GM12874 (cell line): ENCODE measurements around the gene COL1A1.
A peak's percentile ranks its signal among the peaks of the same experiment; 100 is the strongest.

Experiments used
- TF ChIP-seq, protein P1 (sequence below): IDR thresholded peaks from 2 replicates; pipeline ENCODE4 v1.5.1; 2011; ENCODE audit warnings: low read depth, mild to moderate bottlenecking, control low read depth, low read length, moderate library complexity; ENCODE audit not compliant: insufficient read depth

Gene COL1A1

GRCh38 chr17:50162466-50163254 is 38.8 kb downstream of the COL1A1 start:
- TF ChIP-seq, protein P1, sequence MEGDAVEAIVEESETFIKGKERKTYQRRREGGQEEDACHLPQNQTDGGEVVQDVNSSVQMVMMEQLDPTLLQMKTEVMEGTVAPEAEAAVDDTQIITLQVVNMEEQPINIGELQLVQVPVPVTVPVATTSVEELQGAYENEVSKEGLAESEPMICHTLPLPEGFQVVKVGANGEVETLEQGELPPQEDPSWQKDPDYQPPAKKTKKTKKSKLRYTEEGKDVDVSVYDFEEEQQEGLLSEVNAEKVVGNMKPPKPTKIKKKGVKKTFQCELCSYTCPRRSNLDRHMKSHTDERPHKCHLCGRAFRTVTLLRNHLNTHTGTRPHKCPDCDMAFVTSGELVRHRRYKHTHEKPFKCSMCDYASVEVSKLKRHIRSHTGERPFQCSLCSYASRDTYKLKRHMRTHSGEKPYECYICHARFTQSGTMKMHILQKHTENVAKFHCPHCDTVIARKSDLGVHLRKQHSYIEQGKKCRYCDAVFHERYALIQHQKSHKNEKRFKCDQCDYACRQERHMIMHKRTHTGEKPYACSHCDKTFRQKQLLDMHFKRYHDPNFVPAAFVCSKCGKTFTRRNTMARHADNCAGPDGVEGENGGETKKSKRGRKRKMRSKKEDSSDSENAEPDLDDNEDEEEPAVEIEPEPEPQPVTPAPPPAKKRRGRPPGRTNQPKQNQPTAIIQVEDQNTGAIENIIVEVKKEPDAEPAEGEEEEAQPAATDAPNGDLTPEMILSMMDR = no peak

GRCh38 chr17:50161911-50162288 is 39.5 kb downstream of the COL1A1 start:
- TF ChIP-seq, protein P1 = no peak

- TF ChIP-seq, protein P1 = peak; percentile 96
Measured at GRCh38 chr17:50161023-50161910, 40.2 kb downstream of the COL1A1 start.

GRCh38 chr17:50157891-50158290 is 43.5 kb downstream of the COL1A1 start:
- TF ChIP-seq, protein P1 = no peak

DNA sequence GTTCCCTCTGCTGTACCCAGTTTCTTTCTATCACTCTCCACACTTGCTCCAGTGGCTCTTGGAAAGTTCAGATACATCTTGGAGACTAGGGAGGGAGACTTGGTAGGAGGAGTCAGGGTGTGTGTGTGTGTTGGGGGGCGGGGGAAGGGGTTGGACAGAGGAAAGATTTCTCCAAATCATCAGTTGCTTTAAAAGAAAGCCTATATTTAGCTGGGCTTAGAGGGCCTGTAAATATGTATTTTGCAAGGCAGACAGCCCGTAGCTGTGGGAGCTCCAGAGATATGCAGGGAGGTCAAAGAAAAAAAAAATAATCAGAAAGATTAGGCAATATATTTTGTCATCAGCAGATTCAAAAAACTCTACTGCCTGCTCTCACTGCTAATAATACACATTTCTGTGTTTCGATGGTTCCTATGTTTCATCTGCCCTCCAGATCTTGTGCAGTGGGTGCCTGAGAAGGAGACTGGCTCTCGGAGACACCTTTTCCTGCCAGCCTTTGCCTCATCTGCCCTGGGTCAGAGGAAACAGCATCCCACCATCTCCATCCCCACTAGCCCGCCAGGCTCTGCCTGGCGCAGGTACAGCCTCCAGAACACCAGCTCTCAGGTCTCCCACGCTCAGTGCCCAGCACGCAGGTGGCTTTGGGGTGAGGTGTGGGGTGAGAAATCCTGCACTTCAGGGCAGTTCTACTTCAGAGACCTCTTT is 46.2 kb downstream of the COL1A1 start:
- TF ChIP-seq, protein P1 = no peak

GRCh38 chr17:50154604-50155003 is 46.8 kb downstream of the COL1A1 start:
- TF ChIP-seq, protein P1 = no peak
